Rectal smooth muscle tissue (tissue), 1 donor: ENCODE data around the gene CAMTA1.
A peak's percentile ranks its signal among the peaks of the same experiment; 100 is the strongest.
"Not testable (repeated sequence)": the region's sequence is repeated elsewhere in the genome, so short reads cannot be mapped to it uniquely, and the experiment has no call there.

ENCODE experiments used
- H3K27ac ChIP-seq: one replicate; pipeline ENCODE4 v1.7.0; 2013; ENCODE audit warnings: low read depth, low read length, inconsistent platforms
- H3K27me3 ChIP-seq: one replicate; pipeline ENCODE4 v1.7.0; 2013; ENCODE audit warnings: low read length; ENCODE audit not compliant: control insufficient read depth, insufficient read depth
- H3K36me3 ChIP-seq: one replicate; pipeline ENCODE4 v1.7.0; 2013; ENCODE audit warnings: low read length; ENCODE audit not compliant: control insufficient read depth, insufficient read depth
- H3K4me1 ChIP-seq: one replicate; pipeline ENCODE4 v1.7.0; 2013; ENCODE audit warnings: low read length; ENCODE audit not compliant: control insufficient read depth, insufficient read depth
- H3K4me3 ChIP-seq: one replicate; pipeline ENCODE4 v1.7.0; 2013; ENCODE audit warnings: low read length
- H3K9ac ChIP-seq: one replicate; pipeline ENCODE4 v1.7.0; 2013; ENCODE audit warnings: low read length

Gene CAMTA1

GRCh38 chr1:7379441-7379971 lies 594.3 kb downstream of the CAMTA1 start:
- Histone ChIP-seq H3K27me3 (no peaks in the 10 kb centered on the region), H3K4me3 (peak overlapping the region; percentile 36)

GRCh38 chr1:7380068-7380467 lies 594.8 kb downstream of the CAMTA1 start:
- H3K27me3 ChIP-seq, H3K36me3 ChIP-seq, H3K9ac ChIP-seq, H3K4me3 ChIP-seq: not testable (repeated sequence)
- Histone ChIP-seq H3K27ac (peak overlapping the region; percentile 83), H3K4me1 (peaks cover 13% of the 10 kb centered on the region)

More at GRCh38 chr1:7379441-7379971, 594.3 kb downstream of the CAMTA1 start:
- Histone ChIP-seq H3K4me1 (peaks cover 13% of the 10 kb centered on the region), H3K36me3 (no peaks in the 10 kb centered on the region), H3K9ac (no peak overlapping the region), H3K27ac (peak overlapping the region; percentile 83)

GRCh38 chr1:7380712-7381111 lies 595.5 kb downstream of the CAMTA1 start:
- peaks cover 13% of the 10 kb centered on the region for H3K4me1 ChIP-seq
- no peaks in the 10 kb centered on the region for H3K27me3 ChIP-seq
- no peak overlapping the region for H3K4me3 ChIP-seq
- H3K27ac ChIP-seq: peak overlapping the region; percentile 83
- H3K9ac ChIP-seq: no peak overlapping the region
- H3K36me3 ChIP-seq: no peaks in the 10 kb centered on the region

GRCh38 chr1:7381729-7382128 lies 596.5 kb downstream of the CAMTA1 start:
- peaks cover 13% of the 10 kb centered on the region for H3K4me1 ChIP-seq
- H3K36me3 ChIP-seq, H3K9ac ChIP-seq, H3K4me3 ChIP-seq, H3K27ac ChIP-seq, H3K27me3 ChIP-seq: not testable (repeated sequence)

- H3K4me3 ChIP-seq: no peak overlapping the region
- H3K27ac ChIP-seq: no peak overlapping the region
These were observed 597.7 kb downstream of the CAMTA1 start for GRCh38 chr1:7382971-7383370.

GRCh38 chr1:7383671-7384520 lies 598.6 kb downstream of the CAMTA1 start:
- H3K36me3 ChIP-seq: no peaks in the 10 kb centered on the region
- no peak overlapping the region for H3K9ac ChIP-seq
- no peak overlapping the region for H3K27ac ChIP-seq
- no peaks in the 10 kb centered on the region for H3K27me3 ChIP-seq
- H3K4me3 ChIP-seq: no peak overlapping the region
- peaks cover 16% of the 10 kb centered on the region for H3K4me1 ChIP-seq

More at GRCh38 chr1:7382971-7383370, 597.7 kb downstream of the CAMTA1 start:
- H3K4me1 ChIP-seq: peaks cover 13% of the 10 kb centered on the region
- H3K9ac ChIP-seq: no peak overlapping the region
- H3K27me3 ChIP-seq: no peaks in the 10 kb centered on the region
- no peaks in the 10 kb centered on the region for H3K36me3 ChIP-seq

- peaks cover 19% of the 10 kb centered on the region for H3K4me1 ChIP-seq
- H3K4me3 ChIP-seq: no peak overlapping the region
- no peaks in the 10 kb centered on the region for H3K36me3 ChIP-seq
- no peak overlapping the region for H3K27ac ChIP-seq
- no peak overlapping the region for H3K9ac ChIP-seq
- no peaks in the 10 kb centered on the region for H3K27me3 ChIP-seq
These were observed 599.4 kb downstream of the CAMTA1 start for GRCh38 chr1:7384679-7385078.

GRCh38 chr1:7385471-7386225 lies 600.4 kb downstream of the CAMTA1 start:
- no peak overlapping the region for H3K4me3 ChIP-seq
- H3K27ac ChIP-seq: no peak overlapping the region
- no peaks in the 10 kb centered on the region for H3K27me3 ChIP-seq
- H3K36me3 ChIP-seq: no peaks in the 10 kb centered on the region
- no peak overlapping the region for H3K9ac ChIP-seq
- H3K4me1 ChIP-seq: peaks cover 14% of the 10 kb centered on the region

- Histone ChIP-seq H3K4me1 (peaks cover 12% of the 10 kb centered on the region), H3K27ac (no peak overlapping the region), H3K4me3 (no peak overlapping the region), H3K27me3 (no peaks in the 10 kb centered on the region), H3K36me3 (no peaks in the 10 kb centered on the region), H3K9ac (no peak overlapping the region)
These were observed 601.2 kb downstream of the CAMTA1 start for GRCh38 chr1:7386226-7387052.

GRCh38 chr1:7387053-7387927 lies 602.0 kb downstream of the CAMTA1 start:
- Histone ChIP-seq H3K36me3 (no peaks in the 10 kb centered on the region), H3K4me3 (no peak overlapping the region), H3K9ac (no peak overlapping the region), H3K27ac (no peak overlapping the region), H3K4me1 (peaks cover 12% of the 10 kb centered on the region), H3K27me3 (no peaks in the 10 kb centered on the region)

- Histone ChIP-seq H3K36me3 (no peaks in the 10 kb centered on the region), H3K27ac (no peak overlapping the region), H3K4me3 (no peak overlapping the region), H3K27me3 (no peaks in the 10 kb centered on the region), H3K9ac (no peak overlapping the region), H3K4me1 (peaks cover 12% of the 10 kb centered on the region)
These were observed 602.9 kb downstream of the CAMTA1 start for GRCh38 chr1:7388141-7388487.
